ENCODE results near the gene ZNF24. TPM values are rescaled to one million over a fixed set of nuclear protein-coding genes. Genes with fewer than 3 reads are reported as not detected.

The ZNF24 gene
- total RNA-seq, 1 donor from 2014 or later = 53.1 TPM

- peak; percentile 74 for DNase-seq (ENCODE audit: low spot score)
Measured at GRCh38 chr18:35355140-35355618, 11.0 kb upstream of the ZNF24 start.

DNA sequence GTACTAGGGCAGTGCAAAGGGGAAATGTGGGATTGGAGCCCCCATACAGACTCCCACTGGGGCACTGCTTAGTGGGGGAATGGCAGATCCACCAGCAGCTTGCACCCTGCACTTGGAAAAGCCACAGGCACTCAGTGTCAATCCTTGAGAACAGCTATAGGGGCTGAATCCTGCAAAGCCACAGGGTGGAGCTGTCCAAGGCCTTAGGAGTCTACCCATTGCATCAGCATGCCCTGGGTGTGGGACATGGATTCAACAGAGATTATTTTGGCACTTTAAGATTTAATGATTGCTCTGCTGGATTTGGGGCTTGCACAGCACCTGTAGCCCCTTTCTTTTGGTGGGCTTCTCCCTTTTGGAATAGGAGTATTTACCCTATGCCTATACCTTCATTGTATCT is 8.6 kb upstream of the ZNF24 start:
- DNase-seq (ENCODE audit: low spot score) = no peak

DNA sequence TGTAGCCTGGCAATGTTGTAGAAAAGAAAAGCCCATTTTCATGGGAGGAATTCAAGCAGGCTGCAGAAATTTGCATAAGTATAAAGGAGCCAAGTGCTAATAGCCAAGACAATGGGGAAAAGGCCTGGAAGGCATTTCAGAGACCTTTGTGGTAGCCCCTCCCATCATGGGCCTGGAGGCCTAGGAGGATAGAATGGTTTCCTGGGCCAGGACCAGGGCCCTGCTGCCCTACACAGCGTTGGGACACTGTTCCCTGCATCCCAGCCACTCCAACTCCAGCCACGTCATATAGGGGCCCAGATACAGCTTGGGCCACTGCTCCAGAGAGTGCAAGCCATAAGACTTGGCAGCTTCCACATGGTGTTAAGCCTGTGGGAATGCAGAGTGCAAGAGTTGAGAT is 8.1 kb upstream of the ZNF24 start:
- no peak for DNase-seq (ENCODE audit: low spot score)

DNA sequence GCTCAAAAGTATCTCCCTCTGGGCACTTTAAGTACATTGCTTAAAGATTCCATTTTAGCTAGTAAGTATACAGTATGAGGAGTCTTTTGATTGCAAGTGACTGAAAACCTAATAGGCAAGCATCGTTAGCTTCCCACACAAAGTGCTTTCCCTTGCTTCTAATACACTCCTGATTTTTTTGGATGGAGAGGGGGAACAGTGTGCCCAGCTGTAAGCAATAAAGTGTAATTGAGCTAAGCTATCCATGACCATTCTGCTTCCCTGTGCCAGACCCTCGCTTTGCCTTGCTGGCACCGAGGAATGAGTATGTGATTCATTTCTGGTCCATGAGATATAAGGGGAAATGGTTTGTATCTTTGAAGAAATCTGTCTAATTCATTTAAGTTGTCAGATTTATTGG is 3.8 kb upstream of the ZNF24 start:
- no peak for DNase-seq (ENCODE audit: low spot score)

- no peak for DNase-seq (ENCODE audit: low spot score)
Measured at GRCh38 chr18:35345950-35346349, 1.7 kb upstream of the ZNF24 start.

- DNase-seq (ENCODE audit: low spot score) = no peak
Measured at GRCh38 chr18:35345460-35345921, 1.3 kb upstream of the ZNF24 start.

- DNase-seq (ENCODE audit: low spot score) = no peak
Measured at GRCh38 chr18:35344736-35345459, 678 bp upstream of the ZNF24 start.

DNA sequence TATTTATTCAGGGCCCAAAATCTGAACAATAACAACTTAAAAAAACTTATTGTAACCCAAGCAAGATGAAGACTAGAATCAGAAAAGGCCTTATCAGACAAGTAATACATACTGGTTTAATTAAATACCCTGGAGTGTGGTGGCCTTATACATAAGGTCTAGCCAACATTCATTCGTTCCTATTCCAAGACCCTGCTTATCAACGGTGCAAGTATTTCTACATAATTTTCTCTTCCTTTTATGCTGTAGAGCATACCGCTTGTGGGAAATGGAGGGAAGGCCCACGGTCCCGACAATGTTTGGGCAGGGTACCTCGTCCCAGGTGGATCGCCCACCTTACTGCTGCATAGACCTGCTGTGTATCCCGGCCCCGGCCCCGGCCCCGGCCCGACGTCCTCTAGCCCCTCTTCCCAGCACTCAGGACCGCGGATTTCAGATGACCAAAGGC is 708 bp downstream of the ZNF24 start:
- no peak for DNase-seq (ENCODE audit: low spot score)

DNA sequence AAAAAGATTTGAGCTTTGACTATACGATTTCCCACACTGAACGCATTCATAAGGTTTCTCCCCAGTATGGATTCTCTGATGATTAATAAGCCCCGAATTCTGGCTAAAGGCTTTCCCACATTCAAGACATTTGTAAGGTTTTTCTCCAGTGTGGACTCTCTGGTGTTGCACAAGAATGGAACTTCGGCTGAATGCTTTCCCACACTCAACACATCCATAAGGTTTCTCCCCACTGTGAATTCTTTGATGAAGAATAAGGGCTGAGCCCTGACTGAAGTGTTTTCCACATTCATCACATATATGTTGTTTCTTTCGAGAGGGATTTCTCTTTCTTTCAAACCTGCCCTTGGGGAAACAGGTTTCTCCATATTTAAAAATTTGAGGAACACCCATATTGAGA is 6.9 kb downstream of the ZNF24 start:
- no peak for DNase-seq (ENCODE audit: low spot score)

GRCh38 chr18:35335866-35336265 is 8.4 kb downstream of the ZNF24 start:
- no peak for DNase-seq (ENCODE audit: low spot score)

- no peak for DNase-seq (ENCODE audit: low spot score)
Measured at GRCh38 chr18:35334821-35335220, 9.4 kb downstream of the ZNF24 start.

- no peak for DNase-seq (ENCODE audit: low spot score)
Measured at GRCh38 chr18:35334212-35334611, 10.0 kb downstream of the ZNF24 start.

- DNase-seq (ENCODE audit: low spot score) = no peak
Measured at GRCh38 chr18:35331367-35332087, 12.7 kb downstream of the ZNF24 start.

DNA sequence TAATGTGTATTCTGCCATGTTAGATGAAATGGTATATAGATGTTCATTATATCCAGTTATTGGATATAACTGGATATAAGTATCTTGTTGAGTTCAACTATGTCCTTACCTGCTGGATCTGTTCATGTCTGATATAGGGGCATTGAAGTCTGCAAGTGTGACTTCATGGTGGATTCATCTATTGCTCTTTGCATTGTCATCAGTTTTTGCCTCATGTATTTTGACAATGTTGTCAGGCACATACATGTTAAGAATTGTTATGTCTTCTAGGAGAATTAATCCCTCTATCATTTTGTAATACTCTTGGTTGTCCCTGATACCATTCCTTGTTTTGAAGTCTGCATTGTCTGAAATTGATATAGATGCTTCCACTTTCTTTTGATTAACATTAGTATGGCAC is 15.4 kb downstream of the ZNF24 start:
- DNase-seq (ENCODE audit: low spot score) = no peak

DNA sequence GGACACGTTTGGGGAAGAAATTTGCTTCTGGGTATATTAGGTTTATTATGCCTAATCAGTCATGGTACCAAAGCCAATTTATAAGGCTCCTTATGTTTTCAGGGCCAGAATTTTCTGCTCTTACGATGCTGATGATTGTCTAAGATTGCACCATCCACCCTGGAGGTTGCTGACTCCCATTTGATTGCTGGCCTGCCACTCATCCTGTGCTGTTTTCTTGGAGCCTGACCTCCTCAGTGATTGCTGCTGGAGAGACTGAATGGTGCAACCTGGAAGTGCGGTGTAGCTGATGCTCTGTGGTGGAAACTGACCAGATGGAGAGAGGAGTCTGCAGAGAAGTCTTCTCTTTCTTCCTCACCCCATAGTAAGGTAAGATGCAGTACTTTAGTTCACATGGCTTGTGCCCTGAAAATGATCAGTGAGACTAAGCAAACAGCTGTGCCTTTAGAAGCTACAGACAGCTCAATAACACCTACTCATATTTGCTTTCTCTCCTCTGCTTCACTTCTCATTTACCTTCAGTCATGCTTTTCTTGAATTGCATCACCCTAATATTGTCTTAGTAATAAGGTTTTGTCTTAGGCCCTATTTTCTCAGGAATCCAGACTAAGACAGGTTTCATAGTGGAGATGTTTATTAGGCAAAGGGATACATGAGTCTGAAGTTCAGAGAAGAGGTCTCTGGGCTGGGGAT is 17.4 kb downstream of the ZNF24 start:
- no peak for DNase-seq (ENCODE audit: low spot score)

DNA sequence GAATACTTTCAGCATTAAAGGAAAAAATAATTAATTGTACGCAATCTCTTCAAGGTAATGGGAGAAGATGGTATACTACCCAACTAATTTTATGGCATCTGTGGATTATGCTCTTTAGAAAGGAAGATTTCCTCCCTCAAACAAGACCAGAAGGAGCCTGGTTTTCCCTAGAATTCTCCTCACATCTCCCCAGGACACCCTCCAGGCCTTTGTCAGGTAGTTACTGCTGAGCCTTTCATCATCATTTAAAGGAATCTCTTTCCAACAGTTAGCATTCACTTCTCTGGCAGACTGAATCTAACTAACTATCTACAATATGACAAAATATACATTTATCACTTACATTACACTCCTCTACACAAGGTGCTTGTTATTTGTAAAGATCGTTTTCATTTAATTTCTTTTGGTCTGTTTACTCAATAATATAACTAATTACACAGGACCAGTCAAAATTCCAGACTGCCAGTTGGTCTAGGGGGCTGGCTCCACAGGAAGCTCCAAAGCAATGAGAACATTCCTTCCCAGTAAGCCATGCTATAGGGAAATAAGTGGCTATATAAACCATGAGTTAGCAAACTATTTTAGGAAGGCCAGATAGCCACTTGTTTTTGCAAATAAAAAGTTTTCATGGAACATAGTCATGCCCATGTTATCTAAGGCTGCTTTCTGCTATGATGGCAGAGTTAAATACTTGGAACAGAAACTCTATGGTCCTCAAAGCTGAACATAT is 19.1 kb downstream of the ZNF24 start:
- DNase-seq (ENCODE audit: low spot score) = no peak

DNA sequence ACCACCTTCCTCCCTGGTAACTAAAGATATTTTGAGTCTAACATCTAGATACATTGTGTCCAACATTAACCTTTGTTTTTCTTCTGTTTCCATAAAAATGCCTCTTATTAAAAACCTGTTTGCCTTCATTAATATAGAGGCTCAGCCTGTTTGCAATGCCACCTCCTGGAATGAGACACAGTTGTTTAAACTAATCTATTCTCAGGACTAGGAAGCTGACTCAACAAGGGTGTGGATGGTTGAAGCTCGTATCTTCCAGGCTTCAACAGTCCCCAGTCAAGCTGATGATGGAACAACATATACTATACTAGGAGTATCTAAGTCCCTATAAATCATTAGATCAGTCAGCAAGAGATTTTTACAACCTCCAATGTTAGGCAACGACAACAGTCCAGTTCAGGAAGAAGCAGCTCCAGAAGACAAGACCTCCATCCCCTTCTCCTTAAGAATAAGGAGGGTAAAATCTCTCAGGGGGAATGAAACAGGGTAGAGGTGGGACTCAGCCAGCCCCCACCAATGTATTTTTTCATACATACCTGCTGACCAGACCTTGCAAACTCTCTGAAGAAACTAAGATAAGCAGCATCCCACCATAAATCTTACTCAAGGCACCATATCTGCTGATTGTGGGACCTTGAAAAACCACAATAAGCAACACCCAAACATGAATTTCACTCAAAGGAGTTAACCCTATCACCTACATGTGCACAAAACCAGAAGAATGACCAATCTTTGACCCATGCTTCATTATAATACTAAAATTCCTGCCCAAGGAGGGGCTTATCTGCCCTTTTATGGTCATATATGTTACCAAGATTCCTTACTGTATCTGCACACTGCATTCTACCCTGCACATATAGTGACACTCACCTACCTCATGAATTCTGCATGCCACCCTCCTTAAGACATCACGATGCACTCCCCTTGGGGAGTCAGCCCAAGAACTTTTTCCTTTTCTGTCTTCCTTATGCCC is 21.4 kb downstream of the ZNF24 start:
- DNase-seq (ENCODE audit: low spot score) = no peak

- no peak for DNase-seq (ENCODE audit: low spot score)
Measured at GRCh38 chr18:35311496-35311895, 32.7 kb downstream of the ZNF24 start.

DNA sequence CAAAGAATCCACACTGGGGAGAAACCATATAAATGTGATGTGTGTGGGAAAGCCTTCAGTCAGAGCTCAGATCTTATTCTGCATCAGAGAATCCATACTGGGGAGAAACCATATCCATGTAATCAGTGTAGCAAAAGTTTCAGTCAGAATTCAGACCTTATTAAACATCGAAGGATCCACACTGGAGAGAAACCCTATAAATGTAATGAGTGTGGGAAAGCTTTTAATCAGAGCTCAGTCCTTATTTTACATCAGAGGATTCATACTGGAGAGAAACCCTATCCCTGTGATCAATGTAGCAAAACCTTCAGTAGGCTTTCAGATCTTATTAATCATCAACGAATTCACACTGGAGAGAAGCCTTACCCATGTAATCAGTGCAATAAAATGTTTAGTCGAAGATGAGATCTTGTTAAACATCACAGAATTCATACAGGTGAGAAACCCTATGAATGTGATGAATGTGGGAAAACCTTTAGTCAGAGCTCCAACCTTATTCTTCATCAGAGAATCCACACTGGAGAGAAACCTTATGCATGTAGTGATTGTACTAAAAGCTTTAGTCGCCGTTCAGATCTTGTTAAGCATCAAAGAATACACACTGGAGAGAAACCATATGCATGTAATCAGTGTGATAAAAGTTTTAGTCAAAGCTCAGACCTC is 37.5 kb downstream of the ZNF24 start:
- no peak for DNase-seq (ENCODE audit: low spot score)

- no peak for DNase-seq (ENCODE audit: low spot score)
Measured at GRCh38 chr18:35303610-35304009, 40.6 kb downstream of the ZNF24 start.

All from mucosa of gallbladder (tissue), 1 donor.